GM06990 (cell line): Measurements from ENCODE around the gene S100Z.
"Not testable (repeated sequence)": the region's sequence is repeated elsewhere in the genome, so short reads cannot be mapped to it uniquely, and the experiment has no call there.

Experiments used
- DNase-seq: peaks from one replicate; pipeline ENCODE4 v3.0.0-alpha.2; 2011; ENCODE audit not compliant: insufficient read length; ENCODE audit errors: extremely low read depth
- H3K27me3 ChIP-seq: replicated peaks from 2 replicates; pipeline ENCODE4 v1.6.0; 2011; ENCODE audit warnings: low read length; ENCODE audit not compliant: control insufficient read depth, insufficient read depth
- H3K36me3 ChIP-seq: 2 replicates; pipeline ENCODE4 v1.5.1; 2011; ENCODE audit warnings: low read length; ENCODE audit not compliant: control insufficient read depth, insufficient read depth
- H3K4me3 ChIP-seq: replicated peaks from 2 replicates; pipeline ENCODE4 v1.5.1; 2011; ENCODE audit warnings: low read depth, mild to moderate bottlenecking, control low read depth, low read length
- TF ChIP-seq, protein P1 (sequence below): IDR thresholded peaks from 2 replicates; pipeline ENCODE4 v1.5.1; 2011; ENCODE audit warnings: low read length, control low read depth, mild to moderate bottlenecking, inconsistent platforms; ENCODE audit not compliant: insufficient read depth, poor library complexity, severe bottlenecking

S100Z gene

DNA sequence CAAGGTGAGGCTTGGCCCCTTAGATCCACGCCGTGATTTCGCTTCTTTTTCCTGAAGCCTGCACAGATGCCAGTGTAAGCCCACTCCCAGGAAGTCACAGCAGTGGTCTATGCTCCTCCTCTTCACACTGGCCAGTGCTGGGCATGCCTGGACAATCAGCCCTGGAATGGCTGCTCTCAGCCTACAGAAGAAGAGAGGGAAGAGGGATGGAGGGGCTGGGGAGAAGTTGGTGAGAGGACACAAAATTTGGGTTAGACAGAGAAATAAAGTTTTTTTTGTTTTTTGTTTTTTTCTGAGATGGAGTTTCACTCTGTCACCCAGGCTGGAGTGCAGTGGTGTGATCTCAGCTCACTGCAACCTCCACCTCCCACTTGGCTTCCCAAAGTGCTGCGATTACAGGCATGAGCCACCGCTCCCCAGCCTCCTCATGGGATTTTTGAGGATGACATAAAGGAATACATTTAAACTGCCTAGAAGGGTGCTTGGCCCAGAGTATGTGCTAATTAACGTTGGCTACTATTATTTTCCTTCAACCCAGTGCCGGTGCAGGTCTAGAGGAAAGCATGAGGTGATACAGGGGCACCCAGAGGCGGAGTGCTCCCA, 830 bp downstream of the S100Z start:
- no peaks in the 10 kb centered on the region for H3K27me3 ChIP-seq
- no peaks in the 10 kb centered on the region for H3K36me3 ChIP-seq
- no peak for DNase-seq
- TF ChIP-seq, protein P1, sequence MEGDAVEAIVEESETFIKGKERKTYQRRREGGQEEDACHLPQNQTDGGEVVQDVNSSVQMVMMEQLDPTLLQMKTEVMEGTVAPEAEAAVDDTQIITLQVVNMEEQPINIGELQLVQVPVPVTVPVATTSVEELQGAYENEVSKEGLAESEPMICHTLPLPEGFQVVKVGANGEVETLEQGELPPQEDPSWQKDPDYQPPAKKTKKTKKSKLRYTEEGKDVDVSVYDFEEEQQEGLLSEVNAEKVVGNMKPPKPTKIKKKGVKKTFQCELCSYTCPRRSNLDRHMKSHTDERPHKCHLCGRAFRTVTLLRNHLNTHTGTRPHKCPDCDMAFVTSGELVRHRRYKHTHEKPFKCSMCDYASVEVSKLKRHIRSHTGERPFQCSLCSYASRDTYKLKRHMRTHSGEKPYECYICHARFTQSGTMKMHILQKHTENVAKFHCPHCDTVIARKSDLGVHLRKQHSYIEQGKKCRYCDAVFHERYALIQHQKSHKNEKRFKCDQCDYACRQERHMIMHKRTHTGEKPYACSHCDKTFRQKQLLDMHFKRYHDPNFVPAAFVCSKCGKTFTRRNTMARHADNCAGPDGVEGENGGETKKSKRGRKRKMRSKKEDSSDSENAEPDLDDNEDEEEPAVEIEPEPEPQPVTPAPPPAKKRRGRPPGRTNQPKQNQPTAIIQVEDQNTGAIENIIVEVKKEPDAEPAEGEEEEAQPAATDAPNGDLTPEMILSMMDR = no peak
- H3K4me3 ChIP-seq = no peak overlapping the region

DNA sequence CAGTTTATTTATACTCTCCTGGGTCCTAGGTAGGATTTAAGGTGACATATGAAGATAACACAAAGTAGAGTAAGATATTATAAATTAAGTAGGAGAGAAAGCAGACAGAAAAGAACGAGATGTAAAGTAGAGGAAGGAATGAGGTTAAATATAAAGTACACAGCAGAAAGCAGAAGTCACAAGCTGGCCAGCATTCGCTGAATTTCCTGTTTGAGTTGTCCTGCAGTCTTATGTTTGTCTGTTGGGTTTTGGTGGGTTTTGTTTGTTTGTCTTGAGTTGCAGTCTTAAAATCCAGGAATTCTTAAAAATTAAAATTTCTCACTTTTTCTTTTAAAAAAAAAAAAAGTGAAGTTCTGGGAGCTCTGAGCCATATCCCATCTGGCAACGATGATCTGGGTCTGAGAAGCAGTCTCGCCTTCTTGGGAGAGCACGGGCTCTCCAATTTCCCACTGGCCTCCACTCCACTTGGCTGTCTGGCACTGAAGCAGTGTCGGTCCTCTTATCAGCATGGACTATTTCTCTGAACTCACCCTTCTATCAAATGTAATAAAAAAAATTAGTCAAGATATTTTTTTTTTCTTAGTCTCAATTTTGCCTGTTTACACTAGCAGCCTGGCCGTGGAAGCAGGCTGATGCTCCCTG, 2.0 kb downstream of the S100Z start:
- Histone ChIP-seq H3K36me3 (no peaks in the 10 kb centered on the region), H3K27me3 (no peaks in the 10 kb centered on the region), H3K4me3 (no peak overlapping the region)
- DNase-seq = no peak
- TF ChIP-seq, protein P1 = no peak

DNA sequence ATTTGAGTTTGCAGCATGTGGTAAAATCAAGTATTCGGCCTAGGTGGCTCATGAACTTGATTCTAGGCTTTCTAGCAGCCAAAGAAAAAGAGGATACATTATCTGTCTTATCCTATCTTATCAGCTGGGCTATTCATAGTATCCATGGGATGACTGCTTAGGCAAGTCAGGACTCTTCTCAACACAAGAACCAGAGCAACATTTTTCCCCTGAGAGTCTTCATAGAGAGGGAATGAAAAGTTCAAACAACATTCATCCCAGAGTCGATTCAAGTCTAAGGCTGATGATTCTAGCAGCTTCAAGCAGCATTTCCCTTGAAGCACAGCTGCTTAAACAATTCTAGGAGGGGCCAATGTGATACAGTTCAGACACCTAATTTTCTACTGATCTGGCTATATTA, 3.0 kb downstream of the S100Z start:
- no peaks in the 10 kb centered on the region for H3K27me3 ChIP-seq
- DNase-seq = no peak
- TF ChIP-seq, protein P1 = no peak
- H3K4me3 ChIP-seq = no peak overlapping the region
- H3K36me3 ChIP-seq = no peaks in the 10 kb centered on the region

DNA sequence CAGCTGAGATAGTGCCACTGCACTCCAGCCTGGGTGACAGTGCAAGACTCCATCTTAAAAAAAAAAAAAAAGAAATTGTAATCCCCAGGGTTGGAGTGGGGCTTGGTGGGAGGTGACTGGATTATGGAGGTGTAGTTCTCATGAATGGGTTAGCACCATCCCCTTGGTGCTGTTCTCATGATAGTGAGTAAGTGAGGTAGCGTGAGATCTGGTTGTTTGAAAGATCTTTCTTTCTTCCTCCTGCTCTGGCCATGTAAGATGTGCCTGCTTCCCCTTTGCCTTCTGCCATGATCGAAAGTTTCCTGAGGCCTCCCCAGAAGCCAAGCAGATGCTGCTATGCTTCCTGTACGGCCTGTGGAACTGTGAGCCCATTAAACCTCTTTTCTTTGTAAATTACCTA, 3.9 kb downstream of the S100Z start:
- not testable (repeated sequence) for H3K4me3 ChIP-seq, H3K36me3 ChIP-seq, H3K27me3 ChIP-seq, DNase-seq

DNA sequence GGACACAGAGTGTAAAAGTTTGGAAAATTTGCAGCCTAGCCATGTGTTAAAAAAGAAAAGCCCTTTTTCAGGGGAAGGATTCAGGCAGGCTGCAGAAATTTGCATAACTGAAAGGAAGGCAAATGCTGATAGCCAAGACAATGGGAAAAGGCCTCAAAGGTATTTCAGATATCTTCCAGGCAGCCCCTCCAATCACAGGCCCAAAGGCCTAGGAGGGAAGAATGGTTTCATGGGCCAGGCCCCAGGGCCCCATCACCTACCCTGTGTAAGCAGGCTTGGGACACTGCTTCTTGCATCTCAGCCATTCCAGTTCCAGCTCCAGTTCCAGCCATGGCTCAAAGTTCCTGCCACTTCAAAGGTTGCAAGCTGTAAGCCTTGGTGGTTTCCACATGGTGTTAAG, 4.8 kb downstream of the S100Z start:
- Histone ChIP-seq H3K27me3 (no peaks in the 10 kb centered on the region), H3K4me3 (no peak overlapping the region), H3K36me3 (no peaks in the 10 kb centered on the region)
- TF ChIP-seq, protein P1 = no peak
- no peak for DNase-seq

DNA sequence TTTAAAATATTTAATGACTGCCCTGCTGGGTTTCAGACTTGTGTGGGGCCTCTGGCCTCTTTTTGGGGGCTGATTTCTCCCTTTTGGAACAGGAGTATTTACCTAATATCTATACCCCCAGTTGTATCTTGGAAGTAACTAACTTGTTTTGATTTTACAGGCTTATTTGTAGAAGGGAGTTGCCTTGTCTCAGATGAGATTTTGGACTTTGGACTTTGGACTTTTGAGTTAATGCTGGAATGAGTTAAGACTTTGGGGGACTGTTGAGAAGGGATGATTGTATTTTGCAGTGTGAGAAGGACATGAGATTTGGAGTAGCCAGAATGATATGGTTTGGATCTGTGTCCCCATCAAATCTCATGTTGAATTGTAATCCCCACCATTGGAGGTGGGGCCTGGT, 5.7 kb downstream of the S100Z start:
- not testable (repeated sequence) for H3K27me3 ChIP-seq, H3K4me3 ChIP-seq, DNase-seq, H3K36me3 ChIP-seq

DNA sequence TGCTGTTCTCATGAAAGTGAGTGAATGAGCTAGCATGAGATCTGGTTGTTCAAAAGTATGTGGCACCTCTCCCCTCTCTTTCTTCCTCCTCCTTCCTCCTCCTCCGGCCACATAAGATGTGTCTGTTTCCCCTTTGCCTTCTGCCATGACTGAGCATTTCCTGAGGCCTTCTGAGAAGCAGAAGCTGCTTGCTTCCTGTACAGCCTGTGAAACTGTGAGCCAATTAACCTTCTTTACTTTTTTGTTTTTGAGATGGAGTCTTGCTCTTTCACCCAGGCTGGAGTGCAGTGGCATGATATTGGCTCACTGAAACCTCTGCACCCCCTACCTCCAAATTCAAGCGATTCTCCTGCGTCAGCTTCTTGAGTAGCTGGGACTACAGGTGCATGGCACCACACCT, 6.1 kb downstream of the S100Z start:
- Histone ChIP-seq H3K4me3 (no peak overlapping the region), H3K27me3 (no peaks in the 10 kb centered on the region), H3K36me3 (no peaks in the 10 kb centered on the region)
- DNase-seq = peak; percentile 13
- TF ChIP-seq, protein P1 = no peak

DNA sequence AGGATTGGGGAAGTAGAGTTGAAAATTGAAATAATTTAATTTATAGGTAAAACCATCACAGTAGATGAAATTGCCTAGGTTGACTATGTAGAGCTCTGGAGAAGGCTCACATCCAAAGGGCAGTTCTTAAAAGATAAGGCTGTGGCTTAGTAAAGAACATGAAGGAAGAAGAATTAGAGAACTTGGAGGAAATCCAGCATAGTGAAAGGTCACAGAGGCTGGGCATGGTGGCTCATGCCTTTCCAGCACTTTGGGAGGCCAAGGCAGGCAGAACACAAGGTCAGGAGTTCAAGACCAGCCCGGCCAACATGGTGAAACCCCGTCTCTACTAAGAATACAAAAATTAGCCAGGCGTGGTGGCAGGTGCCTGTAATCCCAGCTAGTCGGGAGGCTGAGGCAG, 7.0 kb downstream of the S100Z start:
- not testable (repeated sequence) for H3K4me3 ChIP-seq, H3K36me3 ChIP-seq, H3K27me3 ChIP-seq, DNase-seq
